ENCODE results near the gene RETN.

- TF ChIP-seq, protein P1, sequence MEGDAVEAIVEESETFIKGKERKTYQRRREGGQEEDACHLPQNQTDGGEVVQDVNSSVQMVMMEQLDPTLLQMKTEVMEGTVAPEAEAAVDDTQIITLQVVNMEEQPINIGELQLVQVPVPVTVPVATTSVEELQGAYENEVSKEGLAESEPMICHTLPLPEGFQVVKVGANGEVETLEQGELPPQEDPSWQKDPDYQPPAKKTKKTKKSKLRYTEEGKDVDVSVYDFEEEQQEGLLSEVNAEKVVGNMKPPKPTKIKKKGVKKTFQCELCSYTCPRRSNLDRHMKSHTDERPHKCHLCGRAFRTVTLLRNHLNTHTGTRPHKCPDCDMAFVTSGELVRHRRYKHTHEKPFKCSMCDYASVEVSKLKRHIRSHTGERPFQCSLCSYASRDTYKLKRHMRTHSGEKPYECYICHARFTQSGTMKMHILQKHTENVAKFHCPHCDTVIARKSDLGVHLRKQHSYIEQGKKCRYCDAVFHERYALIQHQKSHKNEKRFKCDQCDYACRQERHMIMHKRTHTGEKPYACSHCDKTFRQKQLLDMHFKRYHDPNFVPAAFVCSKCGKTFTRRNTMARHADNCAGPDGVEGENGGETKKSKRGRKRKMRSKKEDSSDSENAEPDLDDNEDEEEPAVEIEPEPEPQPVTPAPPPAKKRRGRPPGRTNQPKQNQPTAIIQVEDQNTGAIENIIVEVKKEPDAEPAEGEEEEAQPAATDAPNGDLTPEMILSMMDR (IDR thresholded peaks at IDR 0.05; ENCODE audit: low read depth, low read length) = no peak
- TF ChIP-seq POLR2A (IDR thresholded peaks at IDR 0.05; ENCODE audit: extremely low read depth, insufficient read length) = no peak
- TF ChIP-seq MAX (IDR thresholded peaks at IDR 0.05; ENCODE audit: low read depth, low read length) = no peak
- no peak for TF ChIP-seq MYC (IDR thresholded peaks at IDR 0.05; ENCODE audit: low read depth, low read length)
These were observed 29.0 kb downstream of the RETN start for GRCh38 chr19:7697721-7698287.
